B cell (primary cell): Measurements from ENCODE around the gene ZBTB7A. TPM values are rescaled to one million over a fixed set of nuclear protein-coding genes. Genes with fewer than 3 reads are reported as not detected.

Experiments used
- ATAC-seq: fragments of 200-7000 bp; cut with Tn5 transposase; one replicate; pipeline ENCODE4 v1.10.0; 2021; ENCODE audit warnings: low read depth, mild to moderate bottlenecking, moderate number of reproducible peaks, moderate library complexity
- CTCF ChIA-PET: fragments of 350-600 bp; sonication (Branson Sonifier 250); formaldehyde crosslinking; loops from one replicate; lab custom pipeline; 2021; ENCODE audit warnings: antibody characterized with exemption, inconsistent platforms; lab: Charles Lee
- POLR2A ChIA-PET: fragments of 350-600 bp; sonication (Branson Sonifier 250); formaldehyde crosslinking; loops from one replicate; lab custom pipeline; 2021; ENCODE audit warnings: antibody characterized with exemption; lab: Charles Lee
- DNase-seq: peaks from one replicate; pipeline ENCODE4 v3.0.0; 2013
- H2AFZ ChIP-seq: 2 replicates; pipeline ENCODE4 v1.6.1; 2012; ENCODE audit warnings: mild to moderate bottlenecking, low read depth, low read length; ENCODE audit not compliant: insufficient read depth, poor library complexity, severe bottlenecking
- H3K27ac ChIP-seq, 2 donors: 1 replicate in 1 of 2; 2 replicates in 1 of 2; pipeline ENCODE4 v1.5.1; 2012 to 2013; ENCODE audit warnings: low read length in 2 of 2, mild to moderate bottlenecking in 2 of 2, moderate library complexity in 1 of 2
- H3K27me3 ChIP-seq, 4 experiments: fragments of 200-600 bp in 1 of 4; sonication (generic) in 1 of 4; replicated peaks in 1 of 4; 1 replicate in 2 of 4; 2 replicates in 2 of 4; pipeline versions ENCODE4 v1.6.1 to v1.7.0; 2013 to 2016; ENCODE audit warnings: low read length in 3 of 4, mild to moderate bottlenecking in 2 of 4, mixed read lengths in 1 of 4, moderate library complexity in 1 of 4; ENCODE audit not compliant: insufficient read depth in 4 of 4, control insufficient read depth in 3 of 4; ENCODE audit errors: control extremely low read depth in 1 of 4
- H3K36me3 ChIP-seq, 2 experiments: replicated peaks in 1 of 2; 1 replicate in 1 of 2; 2 replicates in 1 of 2; pipeline versions ENCODE4 v1.6.1 to v1.7.1; 2013; ENCODE audit warnings: low read length in 1 of 2; ENCODE audit not compliant: insufficient read depth in 2 of 2, control insufficient read depth in 1 of 2; ENCODE audit errors: control extremely low read depth in 1 of 2, extremely low read depth in 1 of 2
- H3K4me1 ChIP-seq, 2 donors: fragments of 200-600 bp in 1 of 2; sonication (generic) in 1 of 2; 1 replicate in 1 of 2; 2 replicates in 1 of 2; pipeline versions ENCODE4 v1.5.1 to v1.6.1; 2013 to 2017; ENCODE audit warnings: low read length in 2 of 2; ENCODE audit not compliant: control insufficient read depth in 2 of 2, insufficient read depth in 2 of 2
- H3K4me2 ChIP-seq: replicated peaks from 2 replicates; pipeline ENCODE3; 2012; ENCODE audit warnings: mild to moderate bottlenecking, low read depth, low read length; ENCODE audit not compliant: poor library complexity, severe bottlenecking
- H3K4me3 ChIP-seq, 5 experiments: fragments of 200-600 bp in 1 of 5; sonication (generic) in 1 of 5; 1 replicate in 3 of 5; 2 replicates in 2 of 5; pipeline versions ENCODE4 v1.5.1 to v1.7.0; 2011 to 2016; ENCODE audit warnings: low read length in 4 of 5, mild to moderate bottlenecking in 4 of 5, low read depth in 2 of 5, control low read depth in 1 of 5, moderate library complexity in 1 of 5; ENCODE audit not compliant: insufficient read depth in 1 of 5; ENCODE audit errors: control extremely low read depth in 1 of 5, extremely low read depth in 1 of 5
- H3K79me2 ChIP-seq: fragments of 200-600 bp; sonication (generic); one replicate; pipeline ENCODE4 v1.6.0; 2016; ENCODE audit warnings: low read length; ENCODE audit not compliant: control insufficient read depth, insufficient read depth
- H3K9ac ChIP-seq: fragments of 200-600 bp; sonication (generic); 2 replicates; pipeline ENCODE4 v1.6.1; 2017; ENCODE audit warnings: mild to moderate bottlenecking, low read length, moderate library complexity
- H3K9me3 ChIP-seq, 3 donors: one replicate each; pipeline versions ENCODE4 v1.6.1 to v1.7.1; 2013; ENCODE audit warnings: low read length in 2 of 3; ENCODE audit not compliant: control insufficient read depth in 2 of 3, insufficient read depth in 1 of 3; ENCODE audit errors: control extremely low read depth in 1 of 3
- H4K20me1 ChIP-seq: 2 replicates; pipeline ENCODE4 v1.6.0; 2012; ENCODE audit warnings: mild to moderate bottlenecking, low read length; ENCODE audit not compliant: insufficient read depth, control insufficient read depth, poor library complexity, severe bottlenecking
- H3K27ac Mint-ChIP-seq: one replicate; pipeline ENCODE4 v1.8.0; 2021; ENCODE audit warnings: mixed read lengths
- H3K27me3 Mint-ChIP-seq: one replicate; pipeline ENCODE4 v1.8.0; 2021; ENCODE audit warnings: mixed read lengths
- H3K4me1 Mint-ChIP-seq: one replicate; pipeline ENCODE4 v1.8.0; 2021; ENCODE audit warnings: mixed read lengths
- H3K4me3 Mint-ChIP-seq: one replicate; pipeline ENCODE4 v1.8.0; 2021; ENCODE audit warnings: mixed read lengths
- H3K9me3 Mint-ChIP-seq: one replicate; pipeline ENCODE4 v1.8.0; 2022; ENCODE audit warnings: mixed read lengths; ENCODE audit not compliant: insufficient read depth
- CTCF ChIP-seq: fragments of 200-600 bp; IDR thresholded peaks from one replicate; pipeline ENCODE4 v1.8.0; 2022; ENCODE audit warnings: antibody characterized with exemption, mild to moderate bottlenecking
- EZH2 ChIP-seq: IDR thresholded peaks from 2 replicates; pipeline ENCODE4 v1.6.1; 2012; ENCODE audit warnings: borderline replicate concordance, low read depth, mild to moderate bottlenecking, moderate library complexity, low read length; ENCODE audit not compliant: insufficient read depth, poor library complexity, severe bottlenecking
- WGBS: methylation state at CpG from one replicate; pipeline ENCODE4 v1.1.5; 2013; ENCODE audit warnings: missing lambda C conversion rate; ENCODE audit not compliant: insufficient coverage; 5-methylcytosine and 5-hydroxymethylcytosine counted together
- intact Hi-C: fragments of 100-400 bp; cut with micrococcal nuclease; formaldehyde crosslinking; loops from one replicate; pipeline ENCODE4 v1.10.0; 2022
- polyA plus RNA-seq: library from polyadenylated mRNA; depleted of rRNA; stranded (reverse); fragments of >200 nt; gene quantifications from 2 replicates; pipeline ENCODE4 v1.2.3, GENCODE V29; 2012
- total RNA-seq, 2 donors: library from RNA; stranded (reverse); fragments of 120-200 nt in 1 of 2; gene quantifications; 1 replicate in 1 of 2; 2 replicates in 1 of 2; pipeline versions ENCODE4 v1.2.3 to v1.2.4, GENCODE V29; 2013 to 2022

Gene ZBTB7A
- total and polyA plus RNA-seq, 2 donors (not counting 1 experiment from before 2014, with no cell fraction given): 24.8 to 62.6 TPM

- Histone ChIP-seq H3K9me3 (no peaks in the 10 kb centered on the region), H4K20me1 (peaks cover 38% of the 10 kb centered on the region), H3K36me3 (peaks cover 0 to 43% of the 10 kb centered on the region in 2 experiments), H3K79me2 (peaks cover 16% of the 10 kb centered on the region), H3K4me1 (no peaks in the 10 kb centered on the region), H3K9ac (no peak overlapping the region), H2AFZ (no peak overlapping the region), H3K27ac (no peak overlapping the region), H3K27me3 (no peaks in the 10 kb centered on the region), H3K4me3 (no peak overlapping the region), H3K4me2 (no peak overlapping the region)
- Mint-ChIP-seq H3K4me3 (no peak overlapping the region), H3K9me3 (no peaks in the 10 kb centered on the region), H3K27ac (no peak overlapping the region), H3K4me1 (no peaks in the 10 kb centered on the region), H3K27me3 (no peaks in the 10 kb centered on the region)
- ChIA-PET CTCF (no interaction called here), POLR2A (no interaction called here)
- 82% methylated on average over 8 of the region's 10 CpGs for WGBS
- DNase-seq (no peak), ATAC-seq (no peak)
- TF ChIP-seq CTCF (no peak), EZH2 (no peak)
- intact Hi-C loops: no loop called here
These were observed 31.1 kb downstream of the ZBTB7A start for GRCh38 chr19:4035582-4035981.

- H3K27ac ChIP-seq: no peak overlapping the region
- H4K20me1 ChIP-seq: peaks cover 33% of the 10 kb centered on the region
- H3K79me2 ChIP-seq: peaks cover 16% of the 10 kb centered on the region
- no peaks in the 10 kb centered on the region for H3K27me3 ChIP-seq
- H3K4me3 ChIP-seq: no peak overlapping the region
- DNase-seq (no peak), ATAC-seq (no peak)
- H3K36me3 ChIP-seq: peaks cover 0 to 44% of the 10 kb centered on the region in 2 experiments
- no peak overlapping the region for H3K9ac ChIP-seq
- ChIA-PET POLR2A (no interaction called here), CTCF (interaction anchor here (1.0 kb wide), 1 partner anchor 105 kb away, joined by 3 read pairs; no protein-coding TSS in a partner anchor)
- H3K4me1 Mint-ChIP-seq: no peaks in the 10 kb centered on the region
- WGBS: 97% methylated on average over 16 of the region's 19 CpGs
- H3K27me3 Mint-ChIP-seq: no peaks in the 10 kb centered on the region
- no peak overlapping the region for H2AFZ ChIP-seq
- intact Hi-C loops: no loop called here
- H3K4me2 ChIP-seq: no peak overlapping the region
- H3K4me3 Mint-ChIP-seq: no peak overlapping the region
- no peak overlapping the region for H3K27ac Mint-ChIP-seq
- no peaks in the 10 kb centered on the region for H3K9me3 Mint-ChIP-seq
- H3K4me1 ChIP-seq: no peaks in the 10 kb centered on the region
- TF ChIP-seq EZH2: no peak
- no peak for TF ChIP-seq CTCF
- H3K9me3 ChIP-seq: no peaks in the 10 kb centered on the region
These were observed 31.6 kb downstream of the ZBTB7A start for GRCh38 chr19:4035018-4035566.
